ENCODE data around the gene TSN. TPM values are rescaled to one million over a fixed set of nuclear protein-coding genes. Genes with fewer than 3 reads are reported as not detected.

TSN gene
- total and polyA plus RNA-seq, 9 of the 15 experiments (the other 6 are each of a cell fraction or from before 2014, with no cell fraction given), result 63.2 to 152 (median 95.2) TPM

GRCh38 chr2:121741450-121741849 lies 14.0 kb upstream of the TSN start (continued):
- peak; percentile 39 for TF ChIP-seq MGA (IDR thresholded peaks at IDR 0.05)
- no peak for TF ChIP-seq FOXA3 (CRISPR knock-in tag; conservative IDR thresholded peaks at IDR 0.05 in 1 of 2, IDR thresholded peaks at IDR 0.05 in 1 of 2)
- no peak for TF ChIP-seq NCOA4 (IDR thresholded peaks at IDR 0.05; ENCODE audit: partially characterized antibody)
- peak; percentile 23; the same call in 1 of the 2 replicates for TF ChIP-seq VEZF1 (CRISPR knock-in tag; IDR thresholded peaks at IDR 0.05)
- no peak for TF ChIP-seq CREB3L1 (IDR thresholded peaks at IDR 0.05; ENCODE audit: borderline replicate concordance, low read depth)
- no peak for TF ChIP-seq BRD4 (IDR thresholded peaks at IDR 0.05)
- TF ChIP-seq NKRF (IDR thresholded peaks at IDR 0.05; ENCODE audit: borderline replicate concordance), result no peak
- TF ChIP-seq NCOA6 (IDR thresholded peaks at IDR 0.05), result no peak
- no peak for TF ChIP-seq SIN3B (IDR thresholded peaks at IDR 0.05; ENCODE audit: low read depth)
- no peak for TF ChIP-seq XRCC5 (IDR thresholded peaks at IDR 0.05; ENCODE audit: low read depth, low read length)
- no peak for TF ChIP-seq FOXJ2 (tag; IDR thresholded peaks at IDR 0.05)
- no peak for TF ChIP-seq ARHGAP35 (IDR thresholded peaks at IDR 0.05; ENCODE audit: partially characterized antibody)
